Astrocyte (in vitro differentiated cells and primary cell): Measurements from ENCODE around the gene PLEKHF1. TPM values are rescaled to one million over a fixed set of nuclear protein-coding genes. Genes with fewer than 3 reads are reported as not detected.
"Not testable (repeated sequence)": the region's sequence is repeated elsewhere in the genome, so short reads cannot be mapped to it uniquely, and the experiment has no call there.

Experiments
- DNase-seq: peaks from one replicate; pipeline ENCODE4 v3.0.0-alpha.2; 2010; ENCODE audit warnings: low read depth
- FAIRE-seq: peaks from 2 replicates; lab custom pipeline; 2011; peaks lifted over from hg19 to GRCh38; lab: Jason Lieb, UNC
- H2AFZ ChIP-seq: 2 replicates; pipeline ENCODE4 v1.6.0; 2012; ENCODE audit warnings: low read depth, low read length, inconsistent platforms
- H3K27ac ChIP-seq: 2 replicates; pipeline ENCODE4 v1.5.1; 2011; ENCODE audit warnings: low read depth, low read length, inconsistent platforms
- H3K27me3 ChIP-seq: 2 replicates; pipeline ENCODE4 v1.6.0; 2011; ENCODE audit warnings: low read length, inconsistent platforms; ENCODE audit not compliant: insufficient read depth
- H3K36me3 ChIP-seq: 2 replicates; pipeline ENCODE4 v1.5.1; 2011; ENCODE audit warnings: low read length, inconsistent platforms; ENCODE audit not compliant: insufficient read depth
- H3K4me1 ChIP-seq: 2 replicates; pipeline ENCODE4 v1.5.1; 2011; ENCODE audit warnings: low read length, inconsistent platforms; ENCODE audit not compliant: insufficient read depth
- H3K4me2 ChIP-seq: 2 replicates; pipeline ENCODE4 v1.6.0; 2012; ENCODE audit warnings: low read length, inconsistent platforms
- H3K4me3 ChIP-seq: 2 replicates; pipeline ENCODE4 v1.5.1; 2011; ENCODE audit warnings: low read depth, mild to moderate bottlenecking, low read length, inconsistent platforms; ENCODE audit not compliant: insufficient read depth
- H3K79me2 ChIP-seq: 2 replicates; pipeline ENCODE4 v1.6.0; 2012; ENCODE audit warnings: mild to moderate bottlenecking, low read length, inconsistent platforms; ENCODE audit not compliant: insufficient read depth
- H3K9ac ChIP-seq: 2 replicates; pipeline ENCODE4 v1.6.0; 2012; ENCODE audit warnings: mild to moderate bottlenecking, low read length, inconsistent platforms
- H3K9me3 ChIP-seq: 2 replicates; pipeline ENCODE4 v1.5.1; 2012; ENCODE audit warnings: low read depth, mild to moderate bottlenecking, low read length, inconsistent platforms; ENCODE audit not compliant: insufficient read depth
- H4K20me1 ChIP-seq: 2 replicates; pipeline ENCODE4 v1.6.0; 2012; ENCODE audit warnings: low read length, inconsistent platforms; ENCODE audit not compliant: insufficient read depth
- H3K27ac Mint-ChIP-seq: one replicate; pipeline ENCODE4 v1.8.0; 2021; ENCODE audit warnings: mild to moderate bottlenecking, mixed read lengths; ENCODE audit not compliant: unreplicated experiment
- H3K27me3 Mint-ChIP-seq: one replicate; pipeline ENCODE4 v1.8.0; 2021; ENCODE audit warnings: low read depth, mixed read lengths; ENCODE audit not compliant: unreplicated experiment
- H3K36me3 Mint-ChIP-seq: one replicate; pipeline ENCODE4 v1.8.0; 2021; ENCODE audit warnings: low read depth, mixed read lengths; ENCODE audit not compliant: unreplicated experiment
- H3K4me1 Mint-ChIP-seq: one replicate; pipeline ENCODE4 v1.8.0; 2021; ENCODE audit warnings: low read depth, mixed read lengths; ENCODE audit not compliant: unreplicated experiment
- H3K4me3 Mint-ChIP-seq: one replicate; pipeline ENCODE4 v1.8.0; 2021; ENCODE audit warnings: mild to moderate bottlenecking, moderate library complexity, mixed read lengths; ENCODE audit not compliant: unreplicated experiment
- H3K9me3 Mint-ChIP-seq: one replicate; pipeline ENCODE4 v1.8.0; 2021; ENCODE audit warnings: mild to moderate bottlenecking, mixed read lengths; ENCODE audit not compliant: unreplicated experiment
- CTCF ChIP-seq: IDR thresholded peaks from 2 replicates; pipeline ENCODE4 v1.5.1; 2011; ENCODE audit warnings: low read depth, mild to moderate bottlenecking, inconsistent platforms, low read length, moderate library complexity; ENCODE audit not compliant: insufficient read depth
- EZH2 ChIP-seq: IDR thresholded peaks from 2 replicates; pipeline ENCODE4 v1.6.1; 2012; ENCODE audit warnings: mild to moderate bottlenecking, low read length, inconsistent platforms; ENCODE audit not compliant: insufficient read depth
- total RNA-seq: library from RNA; stranded (reverse); gene quantifications from 2 replicates; pipeline ENCODE4 v1.2.1, GENCODE V29; 2021

The PLEKHF1 gene
- total RNA-seq, 1 donor from 2014 or later: 13.1 TPM

- no peak for TF ChIP-seq CTCF
- no peak for TF ChIP-seq EZH2
- Mint-ChIP-seq H3K36me3 (peaks cover 13% of the 10 kb centered on the region), H3K27me3 (no peaks in the 10 kb centered on the region), H3K9me3 (no peaks in the 10 kb centered on the region), H3K4me3 (no peak overlapping the region), H3K27ac (peak overlapping the region; percentile 41), H3K4me1 (peaks cover 15% of the 10 kb centered on the region)
- no peak overlapping the region for H3K4me3 ChIP-seq
- H4K20me1 ChIP-seq: peaks cover 42% of the 10 kb centered on the region
- no peak overlapping the region for H3K4me2 ChIP-seq
- FAIRE-seq: no peak
- H3K36me3 ChIP-seq: peaks cover 4% of the 10 kb centered on the region
- H3K9me3 ChIP-seq: no peaks in the 10 kb centered on the region
- DNase-seq: no peak
- H3K27ac ChIP-seq: no peak overlapping the region
- H2AFZ ChIP-seq: no peak overlapping the region
- H3K79me2 ChIP-seq: peaks cover 33% of the 10 kb centered on the region
- no peak overlapping the region for H3K9ac ChIP-seq
- no peaks in the 10 kb centered on the region for H3K4me1 ChIP-seq
- no peaks in the 10 kb centered on the region for H3K27me3 ChIP-seq
These were observed 41.4 kb downstream of the PLEKHF1 start for GRCh38 chr19:29706635-29707034.

GRCh38 chr19:29708554-29709439, 43.5 kb downstream of the PLEKHF1 start:
- Mint-ChIP-seq H3K27ac (peak overlapping the region; percentile 26), H3K4me1 (peaks cover 19% of the 10 kb centered on the region), H3K4me3 (no peak overlapping the region), H3K9me3 (no peaks in the 10 kb centered on the region), H3K27me3 (no peaks in the 10 kb centered on the region), H3K36me3 (peaks cover 10% of the 10 kb centered on the region)
- H3K9ac ChIP-seq: no peak overlapping the region
- no peak overlapping the region for H3K27ac ChIP-seq
- no peak for DNase-seq
- no peaks in the 10 kb centered on the region for H3K27me3 ChIP-seq
- no peak overlapping the region for H3K4me2 ChIP-seq
- no peak overlapping the region for H3K4me3 ChIP-seq
- H4K20me1 ChIP-seq: peaks cover 57% of the 10 kb centered on the region
- peaks cover 4% of the 10 kb centered on the region for H3K36me3 ChIP-seq
- peaks cover 52% of the 10 kb centered on the region for H3K79me2 ChIP-seq
- H2AFZ ChIP-seq: no peak overlapping the region
- no peak for TF ChIP-seq EZH2
- TF ChIP-seq CTCF: no peak
- H3K9me3 ChIP-seq: no peaks in the 10 kb centered on the region
- no peaks in the 10 kb centered on the region for H3K4me1 ChIP-seq
- FAIRE-seq: no peak

- H3K9me3 Mint-ChIP-seq, H3K4me2 ChIP-seq, H3K27me3 ChIP-seq, H3K27me3 Mint-ChIP-seq, DNase-seq, FAIRE-seq, H3K4me3 ChIP-seq, H2AFZ ChIP-seq, H3K27ac ChIP-seq, H3K9me3 ChIP-seq, H3K4me1 ChIP-seq, H3K9ac ChIP-seq, H3K27ac Mint-ChIP-seq, H3K4me3 Mint-ChIP-seq, H3K36me3 ChIP-seq: not testable (repeated sequence)
- H3K79me2 ChIP-seq: peaks cover 58% of the 10 kb centered on the region
- peaks cover 10% of the 10 kb centered on the region for H3K36me3 Mint-ChIP-seq
- peaks cover 24% of the 10 kb centered on the region for H3K4me1 Mint-ChIP-seq
- H4K20me1 ChIP-seq: peaks cover 59% of the 10 kb centered on the region
These were observed 44.2 kb downstream of the PLEKHF1 start for GRCh38 chr19:29709440-29709798.
